Caki2 (cell line): ENCODE measurements around the gene ENTREP3. TPM values are rescaled to one million over a fixed set of nuclear protein-coding genes. Genes with fewer than 3 reads are reported as not detected.

Source experiments
- DNase-seq: peaks from one replicate; pipeline ENCODE4 v3.0.0-alpha.2; 2015; ENCODE audit warnings: low read depth
- in situ Hi-C: cut with HindIII; loops from 2 replicates; pipeline ENCODE4 v1.10.0; 2016; ENCODE audit warnings: low sequenced_read_pairs, low pct_unique_long_range_greater_than_20kb, mixed read lengths
- total RNA-seq: library from RNA; depleted of rRNA; stranded (reverse); fragments of >200 nt; shearing (Covaris generic); gene quantifications from 2 replicates; pipeline ENCODE4 v1.2.3, GENCODE V29; 2014; ENCODE audit warnings: low replicate concordance

Gene ENTREP3
- total RNA-seq, 1 experiment from 2014 or later: 4.3 TPM

GRCh38 chr1:155282488-155283091 lies 27.3 kb upstream of the ENTREP3 start:
- no peak for DNase-seq
- in situ Hi-C loops: no loop called here

GRCh38 chr1:155279268-155279667 lies 24.0 kb upstream of the ENTREP3 start:
- DNase-seq: no peak
- in situ Hi-C loops: no loop called here

- DNase-seq: no peak
- in situ Hi-C loops: no loop called here
Observed at GRCh38 chr1:155278689-155279160, 23.4 kb upstream of the ENTREP3 start.

- in situ Hi-C loops: no loop called here
- DNase-seq: peak; percentile 65
Observed at GRCh38 chr1:155277902-155278688, 22.8 kb upstream of the ENTREP3 start.

- in situ Hi-C loops: no loop called here
- DNase-seq: peak; percentile 94
Observed at GRCh38 chr1:155277070-155277901, 22.0 kb upstream of the ENTREP3 start, which contains the start of gene HCN3. Gene HCN3, plus strand, starts transcription at chr1:155277463. Its CDS starts 128 bp downstream, at chr1:155277591.

GRCh38 chr1:155273343-155274245 lies 18.3 kb upstream of the ENTREP3 start, which contains the start of gene CLK2:
Gene CLK2, minus strand, starts transcription at chr1:155273504. Its CDS starts 2,527 bp downstream, at chr1:155270977.
- DNase-seq: peak; percentile 93
- in situ Hi-C loops: no loop called here

- in situ Hi-C loops: no loop called here
- DNase-seq: peak; percentile 57
Observed at GRCh38 chr1:155272466-155273342, 17.4 kb upstream of the ENTREP3 start.

GRCh38 chr1:155269381-155269780 lies 14.1 kb upstream of the ENTREP3 start:
- DNase-seq: no peak
- in situ Hi-C loops: no loop called here

- in situ Hi-C loops: no loop called here
- DNase-seq: no peak
Observed at GRCh38 chr1:155268630-155269029, 13.3 kb upstream of the ENTREP3 start.

GRCh38 chr1:155267373-155267772 lies 12.1 kb upstream of the ENTREP3 start:
- no peak for DNase-seq
- in situ Hi-C loops: no loop called here

GRCh38 chr1:155266553-155266952 lies 11.3 kb upstream of the ENTREP3 start:
- no peak for DNase-seq
- in situ Hi-C loops: no loop called here

GRCh38 chr1:155263067-155263466 lies 7.8 kb upstream of the ENTREP3 start:
- DNase-seq: no peak
- in situ Hi-C loops: no loop called here

- peak; percentile 96 for DNase-seq
- in situ Hi-C loops: no loop called here
Observed at GRCh38 chr1:155261852-155262673, 6.8 kb upstream of the ENTREP3 start, which contains the start of gene SCAMP3. Gene SCAMP3, minus strand, starts transcription at chr1:155262360. Its CDS starts 209 bp downstream, at chr1:155262151.

- in situ Hi-C loops: no loop called here
- no peak for DNase-seq
Observed at GRCh38 chr1:155261493-155261851, 6.2 kb upstream of the ENTREP3 start.

GRCh38 chr1:155260276-155260675 lies 5.0 kb upstream of the ENTREP3 start:
- in situ Hi-C loops: no loop called here
- DNase-seq: no peak
